ENCODE measurements around the gene TCEA3.

The TCEA3 gene

GRCh38 chr1:23424293-23425192, at the start of gene TCEA3:
TCEA3 (minus strand) TSS chr1:23424748; CDS start chr1:23424633, 115 bp downstream.
- DNase-seq: peak; percentile 56

GRCh38 chr1:23473037-23473800, 48.7 kb upstream of the TCEA3 start:
- no peak for DNase-seq

GRCh38 chr1:23472351-23473036, 47.9 kb upstream of the TCEA3 start:
- DNase-seq: no peak

- no peak for DNase-seq
Measured at GRCh38 chr1:23471473-23472075, 47.0 kb upstream of the TCEA3 start.

GRCh38 chr1:23470282-23471070, 45.9 kb upstream of the TCEA3 start:
- DNase-seq: no peak

- DNase-seq: no peak
Measured at GRCh38 chr1:23469372-23469982, 44.9 kb upstream of the TCEA3 start.

- DNase-seq: no peak
Measured at GRCh38 chr1:23466423-23466989, 42.0 kb upstream of the TCEA3 start.

- no peak for DNase-seq
Measured at GRCh38 chr1:23463286-23463685, 38.7 kb upstream of the TCEA3 start.

- DNase-seq: no peak
Measured at GRCh38 chr1:23462766-23463165, 38.2 kb upstream of the TCEA3 start.

GRCh38 chr1:23461050-23461449, 36.5 kb upstream of the TCEA3 start:
- DNase-seq: no peak

- no peak for DNase-seq
Measured at GRCh38 chr1:23460519-23460918, 36.0 kb upstream of the TCEA3 start.

- no peak for DNase-seq
Measured at GRCh38 chr1:23459338-23459757, 34.8 kb upstream of the TCEA3 start.

GRCh38 chr1:23456226-23456625, 31.7 kb upstream of the TCEA3 start:
- DNase-seq: no peak

- DNase-seq: no peak
Measured at GRCh38 chr1:23453455-23454000, 29.0 kb upstream of the TCEA3 start.

- DNase-seq: peak; percentile 49
Measured at GRCh38 chr1:23452011-23452411, 27.5 kb upstream of the TCEA3 start.

GRCh38 chr1:23451441-23451840, 26.9 kb upstream of the TCEA3 start:
- DNase-seq: no peak

- DNase-seq: no peak
Measured at GRCh38 chr1:23450894-23451293, 26.3 kb upstream of the TCEA3 start.

GRCh38 chr1:23449958-23450357, 25.4 kb upstream of the TCEA3 start:
- no peak for DNase-seq

GRCh38 chr1:23449306-23449705, 24.8 kb upstream of the TCEA3 start:
- no peak for DNase-seq

GRCh38 chr1:23448846-23449245, 24.3 kb upstream of the TCEA3 start:
- no peak for DNase-seq
